Measurements from ENCODE around the gene ALK. TPM values are rescaled to one million over a fixed set of nuclear protein-coding genes. Genes with fewer than 3 reads are reported as not detected.
A peak's percentile ranks its signal among the peaks of the same experiment; 100 is the strongest.

The ALK gene
- total RNA-seq, 1 donor from 2014 or later = 1.1 TPM

DNA sequence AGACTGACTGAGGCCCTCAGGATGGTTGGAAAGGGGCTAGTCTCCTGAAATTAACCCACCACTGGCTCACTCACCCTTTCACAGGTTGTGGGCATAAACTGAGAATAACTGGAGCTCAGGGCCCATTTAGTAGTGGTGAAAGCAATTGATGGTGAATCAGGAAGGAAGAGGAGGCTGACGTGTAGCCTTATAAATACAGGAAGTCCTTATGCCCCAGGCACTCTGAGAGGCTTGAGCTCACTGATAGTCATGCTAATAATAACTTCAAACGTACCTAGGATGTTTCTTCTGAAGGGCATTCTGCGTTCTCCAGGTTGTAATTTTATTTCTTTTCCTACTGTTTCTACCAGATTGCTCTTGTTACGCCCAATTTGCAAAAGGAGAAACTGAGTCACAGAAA lies 477.8 kb downstream of the ALK start:
- no peaks in the 10 kb centered on the region for H3K27me3 ChIP-seq (ENCODE audit: low read depth)
- DNase-seq (no peak), ATAC-seq (peak; percentile 57 to 69)
- H3K36me3 ChIP-seq = no peaks in the 10 kb centered on the region
- no peak overlapping the region for H3K27ac ChIP-seq
- H3K4me3 ChIP-seq = no peak overlapping the region
- intact Hi-C loops (cut with DNase I) = no loop called here
- no peaks in the 10 kb centered on the region for H3K4me1 ChIP-seq
- H3K9me3 ChIP-seq = no peaks in the 10 kb centered on the region
- TF ChIP-seq, protein P1, sequence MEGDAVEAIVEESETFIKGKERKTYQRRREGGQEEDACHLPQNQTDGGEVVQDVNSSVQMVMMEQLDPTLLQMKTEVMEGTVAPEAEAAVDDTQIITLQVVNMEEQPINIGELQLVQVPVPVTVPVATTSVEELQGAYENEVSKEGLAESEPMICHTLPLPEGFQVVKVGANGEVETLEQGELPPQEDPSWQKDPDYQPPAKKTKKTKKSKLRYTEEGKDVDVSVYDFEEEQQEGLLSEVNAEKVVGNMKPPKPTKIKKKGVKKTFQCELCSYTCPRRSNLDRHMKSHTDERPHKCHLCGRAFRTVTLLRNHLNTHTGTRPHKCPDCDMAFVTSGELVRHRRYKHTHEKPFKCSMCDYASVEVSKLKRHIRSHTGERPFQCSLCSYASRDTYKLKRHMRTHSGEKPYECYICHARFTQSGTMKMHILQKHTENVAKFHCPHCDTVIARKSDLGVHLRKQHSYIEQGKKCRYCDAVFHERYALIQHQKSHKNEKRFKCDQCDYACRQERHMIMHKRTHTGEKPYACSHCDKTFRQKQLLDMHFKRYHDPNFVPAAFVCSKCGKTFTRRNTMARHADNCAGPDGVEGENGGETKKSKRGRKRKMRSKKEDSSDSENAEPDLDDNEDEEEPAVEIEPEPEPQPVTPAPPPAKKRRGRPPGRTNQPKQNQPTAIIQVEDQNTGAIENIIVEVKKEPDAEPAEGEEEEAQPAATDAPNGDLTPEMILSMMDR (IDR thresholded peaks at IDR 0.05) = no peak

DNA sequence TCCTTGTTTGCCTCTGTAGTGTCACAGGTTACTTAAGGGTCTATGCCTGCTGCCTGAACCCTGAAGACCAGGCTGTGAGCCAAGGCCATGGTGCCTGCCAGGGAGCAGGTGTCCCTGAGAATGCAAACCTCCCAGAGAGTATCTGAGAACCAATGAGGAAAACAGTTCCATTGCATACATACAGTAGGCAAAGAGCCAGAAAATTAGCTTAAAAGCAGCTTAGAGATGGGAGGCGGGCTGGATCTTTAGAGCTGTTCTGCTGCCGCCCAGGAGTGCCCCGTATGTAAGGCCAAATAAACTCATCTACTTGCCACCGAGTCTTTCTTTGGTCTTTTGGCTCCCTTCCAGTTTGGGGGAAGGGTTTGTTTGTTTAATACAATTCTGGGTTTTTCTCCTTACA lies 478.2 kb downstream of the ALK start:
- Histone ChIP-seq H3K4me1 (no peaks in the 10 kb centered on the region), H3K4me3 (no peak overlapping the region), H3K36me3 (no peaks in the 10 kb centered on the region), H3K27me3 (ENCODE audit: low read depth) (no peaks in the 10 kb centered on the region), H3K9me3 (no peaks in the 10 kb centered on the region), H3K27ac (no peak overlapping the region)
- ATAC-seq (no peak), DNase-seq (no peak)
- TF ChIP-seq, protein P1 (IDR thresholded peaks at IDR 0.05) = no peak
- intact Hi-C loops (cut with DNase I) = no loop called here

DNA sequence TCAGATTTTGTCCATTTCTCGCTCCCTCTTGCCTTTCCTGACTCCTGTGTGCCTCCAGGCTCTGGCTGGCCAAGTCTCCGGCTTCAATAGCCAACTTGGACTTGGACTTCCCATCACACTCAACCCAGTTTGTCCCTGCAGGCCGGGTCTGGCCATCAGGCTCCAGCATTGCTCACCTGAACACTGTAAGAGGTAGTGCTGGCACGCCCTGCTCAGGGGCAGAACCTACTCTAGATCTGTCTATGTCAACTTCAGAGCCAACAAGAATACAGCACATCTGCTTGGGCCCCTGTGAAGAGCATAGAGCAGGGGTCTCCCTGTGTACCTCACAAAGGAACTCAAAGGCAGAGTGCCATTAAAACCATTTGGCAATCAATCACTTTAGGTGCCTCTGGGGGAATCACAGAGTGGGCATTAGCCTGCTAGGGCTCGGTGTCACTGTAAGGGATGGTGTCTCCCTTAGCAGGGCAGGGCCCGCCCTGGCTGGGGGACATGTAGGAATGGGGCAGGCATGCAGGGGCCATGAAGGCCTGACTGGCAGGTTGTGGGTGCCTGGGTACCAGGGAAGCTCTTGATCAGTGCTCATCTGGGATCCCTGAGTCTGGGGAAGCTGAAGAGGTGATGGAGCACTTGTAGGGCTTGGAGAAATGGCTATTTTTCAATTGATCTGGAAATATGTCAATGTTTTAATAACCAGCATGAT lies 480.3 kb downstream of the ALK start:
- intact Hi-C loops (cut with DNase I) = no loop called here
- Histone ChIP-seq H3K4me1 (no peaks in the 10 kb centered on the region), H3K27me3 (ENCODE audit: low read depth) (no peaks in the 10 kb centered on the region), H3K27ac (no peak overlapping the region), H3K36me3 (no peaks in the 10 kb centered on the region), H3K9me3 (no peaks in the 10 kb centered on the region), H3K4me3 (no peak overlapping the region)
- no peak for DNase-seq
- TF ChIP-seq, protein P1 (IDR thresholded peaks at IDR 0.05) = no peak
- ATAC-seq = no peak

DNA sequence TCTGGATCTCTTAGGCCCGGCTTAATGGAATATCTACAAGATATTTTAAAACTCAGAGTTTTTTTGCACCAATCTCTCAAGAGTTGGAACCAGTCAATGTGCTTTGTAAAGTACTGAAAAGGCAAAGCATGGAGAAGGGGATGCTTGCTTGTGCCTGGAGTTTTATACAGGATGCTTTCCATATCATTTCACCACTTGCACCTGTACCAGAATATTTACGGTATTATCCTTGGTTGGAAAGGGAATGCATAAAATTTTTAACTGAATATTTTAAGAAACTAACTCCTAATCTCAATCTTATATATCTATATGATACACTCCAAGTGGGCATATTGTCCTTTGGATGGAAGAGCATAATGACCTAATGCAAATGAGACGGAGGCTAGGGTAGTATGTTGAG lies 487.5 kb downstream of the ALK start:
- H3K36me3 ChIP-seq = no peaks in the 10 kb centered on the region
- H3K27ac ChIP-seq = no peak overlapping the region
- no peak for DNase-seq
- no peak for ATAC-seq
- no peaks in the 10 kb centered on the region for H3K4me1 ChIP-seq
- TF ChIP-seq, protein P1 (IDR thresholded peaks at IDR 0.05) = no peak
- no peaks in the 10 kb centered on the region for H3K27me3 ChIP-seq (ENCODE audit: low read depth)
- intact Hi-C loops (cut with DNase I) = no loop called here
- H3K4me3 ChIP-seq = no peak overlapping the region
- H3K9me3 ChIP-seq = no peaks in the 10 kb centered on the region

DNA sequence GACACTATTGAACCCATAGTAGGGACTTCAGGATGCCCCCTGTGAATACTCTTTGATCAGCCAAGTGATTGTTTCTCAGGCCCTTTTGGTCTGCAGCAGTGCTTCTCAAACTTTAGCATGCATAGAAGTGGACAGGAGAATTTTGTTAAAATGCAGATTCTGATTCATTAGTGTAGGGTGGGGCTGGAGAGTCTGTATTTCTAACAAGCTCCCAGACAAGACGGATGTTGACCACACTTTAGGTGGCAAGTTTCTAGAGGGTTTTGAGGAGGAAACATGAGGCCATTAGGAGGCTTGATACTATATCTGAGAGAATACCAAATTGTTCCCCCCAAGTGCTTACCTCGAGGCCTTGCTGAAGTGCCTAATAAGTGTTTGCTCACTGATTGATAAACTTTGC lies 488.3 kb downstream of the ALK start:
- intact Hi-C loops (cut with DNase I) = no loop called here

More for the DNA sequence above, 488.3 kb downstream of the ALK start:
- Histone ChIP-seq H3K9me3 (no peaks in the 10 kb centered on the region), H3K4me3 (no peak overlapping the region), H3K36me3 (no peaks in the 10 kb centered on the region), H3K27ac (no peak overlapping the region), H3K27me3 (ENCODE audit: low read depth) (no peaks in the 10 kb centered on the region), H3K4me1 (no peaks in the 10 kb centered on the region)
- TF ChIP-seq, protein P1 (IDR thresholded peaks at IDR 0.05) = no peak
- no peak for ATAC-seq
- no peak for DNase-seq
